K562 (cell line): ENCODE results near the gene CMTM4.

Experiments
- JUNB ChIP-seq: fragments of 450-650 bp; formaldehyde crosslinking; conservative IDR thresholded peaks from 2 replicates; pipeline ENCODE4 v1.4.0; 2020; ENCODE audit warnings: mild to moderate bottlenecking
- TEAD4 ChIP-seq, 2 experiments: sonication (generic) in 1 of 2; formaldehyde crosslinking in 1 of 2; IDR thresholded peaks; 2 replicates each; pipeline versions ENCODE4 v1.6.1 to v1.8.0; 2012 to 2022; ENCODE audit warnings: borderline replicate concordance in 1 of 2, inconsistent platforms in 1 of 2, low read length in 1 of 2, mild to moderate bottlenecking in 1 of 2, missing genetic modification reagents in 1 of 2
- TF ChIP-seq, protein P1 (sequence below): IDR thresholded peaks from 2 replicates; pipeline ENCODE4 v1.6.1; 2016; ENCODE audit warnings: missing genetic modification characterization, missing compliant biosample characterization

DNA sequence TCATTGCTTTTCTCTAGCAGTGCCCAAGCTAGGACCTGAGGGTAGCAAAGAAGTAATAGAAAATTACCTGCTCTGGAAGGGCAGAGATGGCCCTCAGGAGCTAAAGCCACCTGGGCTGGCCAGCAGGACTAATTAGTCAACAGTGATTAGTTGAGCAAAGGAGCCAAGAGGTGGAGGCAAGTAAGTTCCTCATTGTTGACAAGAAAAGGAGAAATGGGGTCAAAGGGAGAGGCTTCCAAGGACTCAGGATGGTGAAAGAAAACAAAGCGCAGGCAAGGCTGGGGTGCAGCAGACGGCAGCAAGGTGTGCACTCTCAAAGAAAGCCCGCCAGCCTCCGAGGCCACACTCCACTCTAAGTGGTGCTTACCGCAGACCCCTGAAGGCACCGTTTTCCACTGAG lies 44.6 kb downstream of the CMTM4 start:
- no peak for TF ChIP-seq TEAD4 (IDR thresholded peaks at IDR 0.05; ENCODE audit: low read length)
- TF ChIP-seq TEAD4 (CRISPR knock-in tag; IDR thresholded peaks at IDR 0.05; ENCODE audit: borderline replicate concordance), result no peak
- TF ChIP-seq JUNB (CRISPR knock-in tag), result no peak
- TF ChIP-seq, protein P1, sequence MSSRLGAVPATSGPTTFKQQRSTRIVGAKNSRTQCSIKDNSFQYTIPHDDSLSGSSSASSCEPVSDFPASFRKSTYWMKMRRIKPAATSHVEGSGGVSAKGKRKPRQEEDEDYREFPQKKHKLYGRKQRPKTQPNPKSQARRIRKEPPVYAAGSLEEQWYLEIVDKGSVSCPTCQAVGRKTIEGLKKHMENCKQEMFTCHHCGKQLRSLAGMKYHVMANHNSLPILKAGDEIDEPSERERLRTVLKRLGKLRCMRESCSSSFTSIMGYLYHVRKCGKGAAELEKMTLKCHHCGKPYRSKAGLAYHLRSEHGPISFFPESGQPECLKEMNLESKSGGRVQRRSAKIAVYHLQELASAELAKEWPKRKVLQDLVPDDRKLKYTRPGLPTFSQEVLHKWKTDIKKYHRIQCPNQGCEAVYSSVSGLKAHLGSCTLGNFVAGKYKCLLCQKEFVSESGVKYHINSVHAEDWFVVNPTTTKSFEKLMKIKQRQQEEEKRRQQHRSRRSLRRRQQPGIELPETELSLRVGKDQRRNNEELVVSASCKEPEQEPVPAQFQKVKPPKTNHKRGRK (tag), result no peak
